GM12878 (cell line): Measurements from ENCODE around the gene C1orf21.

Source experiments
- BCL11A ChIP-seq: IDR thresholded peaks from 2 replicates; pipeline ENCODE4 v1.6.1; 2011; ENCODE audit warnings: low read depth, low read length
- CHD1 ChIP-seq: IDR thresholded peaks from 2 replicates; pipeline ENCODE4 v1.6.1; 2012; ENCODE audit warnings: low read depth, low read length, improper control_type of control experiment
- MTA3 ChIP-seq: IDR thresholded peaks from 2 replicates; pipeline ENCODE4 v1.6.1; 2012; ENCODE audit warnings: low read length, inconsistent platforms, borderline replicate concordance
- POLR2AphosphoS5 ChIP-seq: IDR thresholded peaks from 2 replicates; pipeline ENCODE4 v1.6.1; 2011; ENCODE audit warnings: mild to moderate bottlenecking, low read length, inconsistent platforms
- TBL1XR1 ChIP-seq: IDR thresholded peaks from 2 replicates; pipeline ENCODE4 v1.6.1; 2012; ENCODE audit warnings: low read depth, low read length, improper control_type of control experiment
- TF ChIP-seq, protein P1 (sequence below): fragments of 450-650 bp; IDR thresholded peaks from 2 replicates; pipeline ENCODE4 v1.6.1; 2018; ENCODE audit warnings: borderline replicate concordance, mild to moderate bottlenecking; ENCODE audit not compliant: partially characterized antibody
- TF ChIP-seq, protein P2 (sequence below): IDR thresholded peaks from 2 replicates; pipeline ENCODE4 v1.6.1; 2011; ENCODE audit warnings: low read depth, mild to moderate bottlenecking, low read length, moderate library complexity, borderline replicate concordance; ENCODE audit errors: extremely low read depth

DNA sequence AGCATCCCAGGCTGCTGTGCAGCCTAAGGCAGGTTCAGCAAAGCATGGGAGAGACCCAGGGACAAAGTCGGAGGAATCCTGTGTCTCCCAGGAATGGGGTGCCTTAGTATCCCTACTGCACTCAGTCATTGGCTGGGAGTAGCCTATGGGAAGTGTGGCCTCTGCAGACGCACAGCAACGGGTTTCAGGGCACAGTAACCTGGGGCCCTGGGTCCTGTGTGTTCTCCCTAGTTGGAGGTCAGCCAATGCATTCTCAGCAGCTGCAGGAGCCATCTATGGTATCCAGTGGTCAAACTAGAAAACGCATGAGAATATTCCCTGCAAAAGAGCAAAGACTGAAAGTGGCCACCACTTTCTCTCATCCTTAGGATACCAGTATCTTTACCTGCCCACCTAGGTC is 13.7 kb upstream of the C1orf21 start:
- TF ChIP-seq POLR2AphosphoS5: no peak
- TF ChIP-seq MTA3: no peak
- no peak for TF ChIP-seq TBL1XR1
- TF ChIP-seq BCL11A: no peak
- TF ChIP-seq, protein P1, sequence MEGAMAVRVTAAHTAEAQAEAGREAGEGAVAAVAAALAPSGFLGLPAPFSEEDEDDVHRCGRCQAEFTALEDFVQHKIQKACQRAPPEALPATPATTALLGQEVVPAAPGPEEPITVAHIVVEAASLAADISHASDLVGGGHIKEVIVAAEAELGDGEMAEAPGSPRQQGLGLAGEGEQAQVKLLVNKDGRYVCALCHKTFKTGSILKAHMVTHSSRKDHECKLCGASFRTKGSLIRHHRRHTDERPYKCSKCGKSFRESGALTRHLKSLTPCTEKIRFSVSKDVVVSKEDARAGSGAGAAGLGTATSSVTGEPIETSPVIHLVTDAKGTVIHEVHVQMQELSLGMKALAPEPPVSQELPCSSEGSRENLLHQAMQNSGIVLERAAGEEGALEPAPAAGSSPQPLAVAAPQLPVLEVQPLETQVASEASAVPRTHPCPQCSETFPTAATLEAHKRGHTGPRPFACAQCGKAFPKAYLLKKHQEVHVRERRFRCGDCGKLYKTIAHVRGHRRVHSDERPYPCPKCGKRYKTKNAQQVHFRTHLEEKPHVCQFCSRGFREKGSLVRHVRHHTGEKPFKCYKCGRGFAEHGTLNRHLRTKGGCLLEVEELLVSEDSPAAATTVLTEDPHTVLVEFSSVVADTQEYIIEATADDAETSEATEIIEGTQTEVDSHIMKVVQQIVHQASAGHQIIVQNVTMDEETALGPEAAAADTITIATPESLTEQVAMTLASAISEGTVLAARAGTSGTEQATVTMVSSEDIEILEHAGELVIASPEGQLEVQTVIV: no peak
- TF ChIP-seq, protein P2, sequence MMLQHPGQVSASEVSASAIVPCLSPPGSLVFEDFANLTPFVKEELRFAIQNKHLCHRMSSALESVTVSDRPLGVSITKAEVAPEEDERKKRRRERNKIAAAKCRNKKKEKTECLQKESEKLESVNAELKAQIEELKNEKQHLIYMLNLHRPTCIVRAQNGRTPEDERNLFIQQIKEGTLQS: no peak
- TF ChIP-seq CHD1: no peak
